HEK293 (cell line): ENCODE results near the gene JAKMIP1.
A peak's percentile ranks its signal among the peaks of the same experiment; 100 is the strongest.

Experiments
- CTCF ChIA-PET: fragments of 350-600 bp; formaldehyde crosslinking; extraction: SDS; loops from one replicate; lab custom pipeline; 2021; ENCODE audit warnings: antibody characterized with exemption; lab: Yijun Ruan, JAX
- POLR2A ChIA-PET: fragments of 300-600 bp; formaldehyde crosslinking; extraction: SDS; loops from one replicate; lab custom pipeline; 2020; ENCODE audit warnings: antibody characterized with exemption, inconsistent platforms; lab: Yijun Ruan, JAX
- H3K27ac ChIP-seq: fragments of 200-500 bp; sonication (Bioruptor generic); 2 replicates; pipeline ENCODE4 v1.5.1; 2014; ENCODE audit warnings: low read depth, low read length, control low read depth, inconsistent platforms; ENCODE audit errors: extremely low read depth
- H3K36me3 ChIP-seq, 2 experiments: fragments of 200-500 bp in 1 of 2; sonication (Bioruptor generic) in 1 of 2; 1 replicate in 1 of 2; 2 replicates in 1 of 2; pipeline ENCODE4 v1.5.1; 2014 to 2017; ENCODE audit warnings: inconsistent platforms in 2 of 2, low read length in 2 of 2; ENCODE audit not compliant: control insufficient read depth in 2 of 2, insufficient read depth in 1 of 2
- H3K4me1 ChIP-seq: fragments of 200-500 bp; sonication (Bioruptor generic); 2 replicates; pipeline ENCODE4 v1.5.1; 2014; ENCODE audit warnings: mild to moderate bottlenecking, low read length, inconsistent platforms; ENCODE audit not compliant: control insufficient read depth, insufficient read depth
- H3K4me3 ChIP-seq: 2 replicates; pipeline ENCODE4 v1.5.1; 2011; ENCODE audit warnings: low read depth, mild to moderate bottlenecking, control low read depth, low read length, moderate library complexity
- H3K9me3 ChIP-seq: fragments of 200-500 bp; sonication (Bioruptor generic); 2 replicates; pipeline ENCODE4 v1.5.1; 2014; ENCODE audit warnings: low read depth, low read length, inconsistent platforms; ENCODE audit not compliant: control insufficient read depth, insufficient read depth
- ZNF10 ChIP-seq: fragments of 450-650 bp; formaldehyde crosslinking; IDR thresholded peaks from 2 replicates; pipeline ENCODE4 v1.5.1; 2017; ENCODE audit warnings: missing biosample characterization, missing genetic modification characterization
- ZNF112 ChIP-seq: fragments of 450-650 bp; formaldehyde crosslinking; IDR thresholded peaks from 2 replicates; pipeline ENCODE4 v1.5.0; 2017; ENCODE audit warnings: missing biosample characterization, missing genetic modification characterization
- ZNF121 ChIP-seq: fragments of 450-650 bp; formaldehyde crosslinking; IDR thresholded peaks from 2 replicates; pipeline ENCODE4 v1.5.1; 2016; ENCODE audit warnings: missing biosample characterization, missing genetic modification characterization
- ZNF169 ChIP-seq: fragments of 450-650 bp; formaldehyde crosslinking; IDR thresholded peaks from 2 replicates; pipeline ENCODE4 v1.5.1; 2016; ENCODE audit warnings: missing biosample characterization, missing genetic modification characterization
- ZNF311 ChIP-seq: fragments of 450-650 bp; formaldehyde crosslinking; IDR thresholded peaks from 2 replicates; pipeline ENCODE4 v1.5.1; 2017; ENCODE audit warnings: missing biosample characterization, missing genetic modification characterization, borderline replicate concordance
- ZNF37A ChIP-seq: fragments of 450-650 bp; IDR thresholded peaks from 2 replicates; pipeline ENCODE4 v1.5.1; 2018; ENCODE audit warnings: missing biosample characterization, missing genetic modification characterization
- ZNF623 ChIP-seq: fragments of 450-650 bp; formaldehyde crosslinking; IDR thresholded peaks from 2 replicates; pipeline ENCODE4 v1.5.1; 2016; ENCODE audit warnings: missing biosample characterization, missing genetic modification characterization
- ZNF624 ChIP-seq: fragments of 450-650 bp; formaldehyde crosslinking; IDR thresholded peaks from 2 replicates; pipeline ENCODE4 v1.5.1; 2017; ENCODE audit warnings: missing biosample characterization, missing genetic modification characterization
- ZNF629 ChIP-seq: fragments of 450-650 bp; formaldehyde crosslinking; IDR thresholded peaks from 2 replicates; pipeline ENCODE4 v1.5.1; 2017; ENCODE audit warnings: missing biosample characterization, missing genetic modification characterization
- ZNF670 ChIP-seq: fragments of 450-650 bp; formaldehyde crosslinking; IDR thresholded peaks from 2 replicates; pipeline ENCODE4 v1.5.1; 2016; ENCODE audit warnings: missing biosample characterization, missing genetic modification characterization, low read depth
- ZNF76 ChIP-seq: fragments of 450-650 bp; formaldehyde crosslinking; IDR thresholded peaks from 2 replicates; pipeline ENCODE4; 2016; ENCODE audit warnings: low read depth, missing biosample characterization, missing genetic modification characterization, borderline replicate concordance
- TF ChIP-seq, protein P1 (sequence below): IDR thresholded peaks from 2 replicates; pipeline ENCODE4 v1.6.1; 2011; ENCODE audit warnings: mild to moderate bottlenecking, low read depth, low read length, borderline replicate concordance
- TF ChIP-seq, protein P2 (sequence below): fragments of 450-650 bp; formaldehyde crosslinking; IDR thresholded peaks from 2 replicates; pipeline ENCODE4 v1.5.1; 2016; ENCODE audit warnings: missing biosample characterization, missing genetic modification characterization, low read depth
- TF ChIP-seq, protein P3 (sequence below): fragments of 450-650 bp; formaldehyde crosslinking; IDR thresholded peaks from 2 replicates; pipeline ENCODE4 v1.5.1; 2016; ENCODE audit warnings: missing biosample characterization, missing genetic modification characterization
- TF ChIP-seq, protein P4 (sequence below): fragments of 450-650 bp; formaldehyde crosslinking; IDR thresholded peaks from 2 replicates; pipeline ENCODE4 v1.5.1; 2016; ENCODE audit warnings: missing biosample characterization, missing genetic modification characterization
- TF ChIP-seq, protein P5 (sequence below): fragments of 450-650 bp; formaldehyde crosslinking; IDR thresholded peaks from 2 replicates; pipeline ENCODE4 v1.5.1; 2017; ENCODE audit warnings: missing biosample characterization, missing genetic modification characterization

The JAKMIP1 gene

DNA sequence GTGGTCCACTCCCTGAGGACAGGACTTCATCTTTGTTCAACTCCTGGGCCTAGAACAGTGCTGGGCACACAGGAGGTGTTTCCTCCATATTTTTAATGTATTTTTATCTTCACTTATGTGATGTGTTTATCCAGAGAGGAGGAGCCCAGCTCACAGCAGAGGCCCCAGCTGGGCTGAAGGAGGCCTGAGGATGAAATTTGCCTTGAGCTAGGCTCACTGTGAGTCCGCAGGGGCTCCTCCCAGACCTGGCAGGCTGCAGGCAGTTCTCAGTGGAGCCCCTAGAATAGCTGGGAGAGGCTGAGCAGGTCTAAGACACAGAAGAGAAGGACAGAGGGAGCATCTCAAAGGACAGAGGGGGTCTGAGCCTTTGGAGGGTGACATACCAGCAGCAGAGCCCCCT, 208.9 kb downstream of the JAKMIP1 start (continued):
- no peak for TF ChIP-seq ZNF311 (tag by site-specific recombination)

DNA sequence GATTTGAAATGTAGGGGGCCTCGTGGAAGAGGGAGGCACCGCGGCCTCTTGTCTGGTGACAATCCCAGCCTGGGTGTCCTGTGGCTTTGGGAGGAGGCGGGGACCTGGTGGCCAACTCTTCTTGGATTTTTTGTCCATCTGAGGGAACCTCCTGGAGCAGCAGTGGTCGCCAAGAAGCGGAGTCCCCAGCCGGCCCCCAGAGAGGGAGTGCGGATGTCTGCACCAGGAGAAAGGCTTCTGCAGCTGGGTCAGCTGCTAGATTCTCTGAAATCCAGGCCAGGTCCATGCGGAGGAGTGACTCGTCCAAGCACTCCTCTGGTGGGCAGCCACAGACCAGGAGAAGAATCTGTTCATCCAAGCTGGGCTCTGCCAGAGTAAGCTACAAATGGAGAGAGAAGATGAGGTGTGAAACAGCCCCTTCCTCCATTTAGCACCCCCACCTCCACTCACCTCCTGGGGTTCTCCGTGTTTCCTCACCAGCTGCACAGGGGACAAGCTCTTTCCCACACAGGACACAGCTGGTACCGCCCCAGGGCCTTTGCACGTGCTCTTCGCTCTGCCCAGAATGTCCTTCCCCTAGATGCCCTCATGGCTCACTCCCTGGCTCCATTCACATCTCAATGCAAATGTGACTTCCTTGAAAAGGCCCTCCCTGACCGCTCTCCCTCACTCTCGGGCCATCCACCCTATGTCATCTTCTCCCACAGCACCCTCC, 209.7 kb downstream of the JAKMIP1 start:
- Histone ChIP-seq H3K27ac (no peak overlapping the region), H3K4me3 (no peak overlapping the region), H3K9me3 (no peaks in the 10 kb centered on the region), H3K36me3 (no peaks in the 10 kb centered on the region), H3K4me1 (no peaks in the 10 kb centered on the region)
- ChIA-PET POLR2A (no interaction called here), CTCF (interaction anchor here (0.6 to 1.7 kb wide), 2 partner anchors 97 to 941 kb away, joined by 3 to 6 read pairs; no protein-coding TSS in a partner anchor)
- TF ChIP-seq, protein P1, sequence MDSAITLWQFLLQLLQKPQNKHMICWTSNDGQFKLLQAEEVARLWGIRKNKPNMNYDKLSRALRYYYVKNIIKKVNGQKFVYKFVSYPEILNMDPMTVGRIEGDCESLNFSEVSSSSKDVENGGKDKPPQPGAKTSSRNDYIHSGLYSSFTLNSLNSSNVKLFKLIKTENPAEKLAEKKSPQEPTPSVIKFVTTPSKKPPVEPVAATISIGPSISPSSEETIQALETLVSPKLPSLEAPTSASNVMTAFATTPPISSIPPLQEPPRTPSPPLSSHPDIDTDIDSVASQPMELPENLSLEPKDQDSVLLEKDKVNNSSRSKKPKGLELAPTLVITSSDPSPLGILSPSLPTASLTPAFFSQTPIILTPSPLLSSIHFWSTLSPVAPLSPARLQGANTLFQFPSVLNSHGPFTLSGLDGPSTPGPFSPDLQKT: no peak
- peak; percentile 84 for TF ChIP-seq ZNF623 (tag by site-specific recombination)
- TF ChIP-seq, protein P2, sequence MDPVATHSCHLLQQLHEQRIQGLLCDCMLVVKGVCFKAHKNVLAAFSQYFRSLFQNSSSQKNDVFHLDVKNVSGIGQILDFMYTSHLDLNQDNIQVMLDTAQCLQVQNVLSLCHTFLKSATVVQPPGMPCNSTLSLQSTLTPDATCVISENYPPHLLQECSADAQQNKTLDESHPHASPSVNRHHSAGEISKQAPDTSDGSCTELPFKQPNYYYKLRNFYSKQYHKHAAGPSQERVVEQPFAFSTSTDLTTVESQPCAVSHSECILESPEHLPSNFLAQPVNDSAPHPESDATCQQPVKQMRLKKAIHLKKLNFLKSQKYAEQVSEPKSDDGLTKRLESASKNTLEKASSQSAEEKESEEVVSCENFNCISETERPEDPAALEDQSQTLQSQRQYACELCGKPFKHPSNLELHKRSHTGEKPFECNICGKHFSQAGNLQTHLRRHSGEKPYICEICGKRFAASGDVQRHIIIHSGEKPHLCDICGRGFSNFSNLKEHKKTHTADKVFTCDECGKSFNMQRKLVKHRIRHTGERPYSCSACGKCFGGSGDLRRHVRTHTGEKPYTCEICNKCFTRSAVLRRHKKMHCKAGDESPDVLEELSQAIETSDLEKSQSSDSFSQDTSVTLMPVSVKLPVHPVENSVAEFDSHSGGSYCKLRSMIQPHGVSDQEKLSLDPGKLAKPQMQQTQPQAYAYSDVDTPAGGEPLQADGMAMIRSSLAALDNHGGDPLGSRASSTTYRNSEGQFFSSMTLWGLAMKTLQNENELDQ (tag by site-specific recombination): no peak
- TF ChIP-seq, all 188 proteins: peak for 1

DNA sequence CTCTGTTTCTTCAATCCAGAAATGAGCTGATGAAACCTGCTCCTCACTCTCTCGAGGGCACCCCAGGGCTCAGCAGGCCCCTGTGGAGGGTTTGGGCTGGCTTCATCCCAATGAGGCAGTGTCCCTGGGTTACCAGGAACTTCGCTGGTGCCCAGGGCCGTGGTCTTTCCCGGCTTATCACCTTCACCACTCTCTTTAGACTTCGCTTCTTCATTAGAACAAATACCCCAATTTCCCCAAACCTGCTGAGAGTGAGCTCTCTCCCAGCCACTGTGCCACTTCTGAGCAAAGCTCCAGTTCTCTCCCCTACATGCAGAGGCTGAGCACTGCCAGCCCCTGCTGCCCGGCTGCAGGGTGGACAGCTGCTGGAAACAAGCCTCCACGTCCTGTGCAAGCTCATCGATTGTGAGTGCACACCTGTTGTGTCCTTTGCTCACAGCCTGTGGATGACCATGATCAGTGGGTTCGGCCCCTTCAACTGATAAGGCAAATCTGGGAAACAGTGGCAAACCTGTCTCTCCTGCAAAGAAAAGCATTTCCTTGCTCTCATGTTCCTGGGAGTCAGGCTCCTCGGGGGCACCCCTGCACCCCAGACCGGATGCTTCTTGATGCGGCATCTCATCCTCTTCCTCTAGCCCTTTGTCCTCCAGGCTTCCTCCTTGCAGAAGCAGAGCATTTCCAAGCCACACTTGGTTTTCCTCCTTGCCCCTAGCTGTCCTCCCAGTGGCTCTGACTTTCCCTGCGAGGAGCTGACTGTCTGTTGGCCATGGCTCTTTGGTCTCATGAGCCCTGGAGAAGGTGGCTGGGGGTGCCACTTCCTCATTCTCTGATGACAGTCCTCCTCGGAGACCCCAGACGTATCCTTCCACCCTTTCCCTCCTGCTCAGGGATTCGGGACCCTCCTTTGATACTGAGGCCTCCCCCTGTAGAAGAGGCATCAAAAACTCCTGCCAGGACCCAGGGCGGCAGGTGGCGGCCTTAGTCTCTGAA, 210.8 kb downstream of the JAKMIP1 start:
- H3K9me3 ChIP-seq: no peaks in the 10 kb centered on the region
- H3K4me1 ChIP-seq: no peaks in the 10 kb centered on the region
- ChIA-PET CTCF (interaction anchor here (0.7 to 0.9 kb wide), 2 partner anchors 9 to 10 kb away, joined by 3 to 4 read pairs; no protein-coding TSS in a partner anchor), POLR2A (no interaction called here)
- H3K4me3 ChIP-seq: no peak overlapping the region
- no peaks in the 10 kb centered on the region for H3K36me3 ChIP-seq
- H3K27ac ChIP-seq: no peak overlapping the region
- TF ChIP-seq ZNF169 (tag by site-specific recombination) (no peak), ZNF10 (tag by site-specific recombination) (peak; percentile 75)

DNA sequence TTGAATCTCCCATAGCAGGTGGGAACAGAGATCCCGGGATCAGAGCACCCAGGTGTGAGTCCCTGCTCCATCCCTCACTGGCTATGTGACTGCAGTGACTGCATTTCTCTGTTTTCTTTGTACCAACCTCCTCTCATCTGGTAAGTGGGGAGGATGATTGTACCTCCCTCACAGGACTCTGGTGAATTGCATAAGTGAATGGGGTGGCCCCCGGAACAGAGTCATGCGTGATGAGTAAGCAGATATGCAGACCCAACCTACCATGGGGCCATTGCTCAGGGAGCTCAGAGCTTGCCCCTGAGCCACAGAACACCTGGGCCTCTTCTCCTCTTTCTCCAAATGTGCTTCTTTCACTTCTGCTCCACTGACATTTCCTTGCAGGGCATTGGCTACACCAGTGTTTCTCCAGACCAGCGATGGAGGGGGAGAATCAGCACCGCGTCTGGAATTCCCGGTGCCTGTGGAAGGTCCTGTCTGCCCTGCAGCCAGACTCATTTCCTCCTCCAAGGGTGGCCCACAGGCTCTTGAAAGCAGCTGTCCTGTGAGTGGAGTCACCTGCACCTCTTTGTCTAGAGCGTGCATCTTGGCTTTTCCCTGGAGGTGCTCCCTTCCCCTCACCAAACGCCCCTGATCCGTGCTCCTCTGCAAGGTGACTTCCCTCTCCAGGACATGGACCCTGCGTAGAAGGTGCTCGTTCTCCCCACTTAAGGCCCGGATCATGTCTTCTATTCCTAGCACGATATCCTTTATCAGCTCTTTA, 212.1 kb downstream of the JAKMIP1 start:
- H3K36me3 ChIP-seq: no peaks in the 10 kb centered on the region
- ChIA-PET POLR2A (no interaction called here), CTCF (no interaction called here)
- no peak overlapping the region for H3K27ac ChIP-seq
- no peaks in the 10 kb centered on the region for H3K9me3 ChIP-seq
- no peak overlapping the region for H3K4me3 ChIP-seq
- H3K4me1 ChIP-seq: no peaks in the 10 kb centered on the region
- no peak for TF ChIP-seq ZNF121
- TF ChIP-seq, protein P3, sequence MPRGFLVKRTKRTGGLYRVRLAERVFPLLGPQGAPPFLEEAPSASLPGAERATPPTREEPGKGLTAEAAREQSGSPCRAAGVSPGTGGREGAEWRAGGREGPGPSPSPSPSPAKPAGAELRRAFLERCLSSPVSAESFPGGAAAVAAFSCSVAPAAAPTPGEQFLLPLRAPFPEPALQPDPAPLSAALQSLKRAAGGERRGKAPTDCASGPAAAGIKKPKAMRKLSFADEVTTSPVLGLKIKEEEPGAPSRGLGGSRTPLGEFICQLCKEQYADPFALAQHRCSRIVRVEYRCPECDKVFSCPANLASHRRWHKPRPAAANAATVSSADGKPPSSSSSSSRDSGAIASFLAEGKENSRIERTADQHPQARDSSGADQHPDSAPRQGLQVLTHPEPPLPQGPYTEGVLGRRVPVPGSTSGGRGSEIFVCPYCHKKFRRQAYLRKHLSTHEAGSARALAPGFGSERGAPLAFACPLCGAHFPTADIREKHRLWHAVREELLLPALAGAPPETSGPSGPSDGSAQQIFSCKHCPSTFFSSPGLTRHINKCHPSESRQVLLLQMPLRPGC (tag by site-specific recombination): no peak
- TF ChIP-seq ZNF629 (tag by site-specific recombination): no peak
- TF ChIP-seq ZNF37A (tag by site-specific recombination): no peak
- TF ChIP-seq, protein P4, sequence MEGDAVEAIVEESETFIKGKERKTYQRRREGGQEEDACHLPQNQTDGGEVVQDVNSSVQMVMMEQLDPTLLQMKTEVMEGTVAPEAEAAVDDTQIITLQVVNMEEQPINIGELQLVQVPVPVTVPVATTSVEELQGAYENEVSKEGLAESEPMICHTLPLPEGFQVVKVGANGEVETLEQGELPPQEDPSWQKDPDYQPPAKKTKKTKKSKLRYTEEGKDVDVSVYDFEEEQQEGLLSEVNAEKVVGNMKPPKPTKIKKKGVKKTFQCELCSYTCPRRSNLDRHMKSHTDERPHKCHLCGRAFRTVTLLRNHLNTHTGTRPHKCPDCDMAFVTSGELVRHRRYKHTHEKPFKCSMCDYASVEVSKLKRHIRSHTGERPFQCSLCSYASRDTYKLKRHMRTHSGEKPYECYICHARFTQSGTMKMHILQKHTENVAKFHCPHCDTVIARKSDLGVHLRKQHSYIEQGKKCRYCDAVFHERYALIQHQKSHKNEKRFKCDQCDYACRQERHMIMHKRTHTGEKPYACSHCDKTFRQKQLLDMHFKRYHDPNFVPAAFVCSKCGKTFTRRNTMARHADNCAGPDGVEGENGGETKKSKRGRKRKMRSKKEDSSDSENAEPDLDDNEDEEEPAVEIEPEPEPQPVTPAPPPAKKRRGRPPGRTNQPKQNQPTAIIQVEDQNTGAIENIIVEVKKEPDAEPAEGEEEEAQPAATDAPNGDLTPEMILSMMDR: no peak
- no peak for TF ChIP-seq ZNF624 (tag by site-specific recombination)
- TF ChIP-seq ZNF76 (tag by site-specific recombination): no peak
- no peak for TF ChIP-seq ZNF112 (tag by site-specific recombination)
- TF ChIP-seq, protein P5, sequence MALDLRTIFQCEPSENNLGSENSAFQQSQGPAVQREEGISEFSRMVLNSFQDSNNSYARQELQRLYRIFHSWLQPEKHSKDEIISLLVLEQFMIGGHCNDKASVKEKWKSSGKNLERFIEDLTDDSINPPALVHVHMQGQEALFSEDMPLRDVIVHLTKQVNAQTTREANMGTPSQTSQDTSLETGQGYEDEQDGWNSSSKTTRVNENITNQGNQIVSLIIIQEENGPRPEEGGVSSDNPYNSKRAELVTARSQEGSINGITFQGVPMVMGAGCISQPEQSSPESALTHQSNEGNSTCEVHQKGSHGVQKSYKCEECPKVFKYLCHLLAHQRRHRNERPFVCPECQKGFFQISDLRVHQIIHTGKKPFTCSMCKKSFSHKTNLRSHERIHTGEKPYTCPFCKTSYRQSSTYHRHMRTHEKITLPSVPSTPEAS (tag by site-specific recombination): no peak
- no peak for TF ChIP-seq ZNF670 (tag by site-specific recombination)
